ENCODE results near the gene DKC1. TPM values are rescaled to one million over a fixed set of nuclear protein-coding genes. Genes with fewer than 3 reads are reported as not detected.

Gene DKC1
- total and polyA plus RNA-seq, 4 donors, result 24.5 to 39.6 (median 33.2) TPM

DNA sequence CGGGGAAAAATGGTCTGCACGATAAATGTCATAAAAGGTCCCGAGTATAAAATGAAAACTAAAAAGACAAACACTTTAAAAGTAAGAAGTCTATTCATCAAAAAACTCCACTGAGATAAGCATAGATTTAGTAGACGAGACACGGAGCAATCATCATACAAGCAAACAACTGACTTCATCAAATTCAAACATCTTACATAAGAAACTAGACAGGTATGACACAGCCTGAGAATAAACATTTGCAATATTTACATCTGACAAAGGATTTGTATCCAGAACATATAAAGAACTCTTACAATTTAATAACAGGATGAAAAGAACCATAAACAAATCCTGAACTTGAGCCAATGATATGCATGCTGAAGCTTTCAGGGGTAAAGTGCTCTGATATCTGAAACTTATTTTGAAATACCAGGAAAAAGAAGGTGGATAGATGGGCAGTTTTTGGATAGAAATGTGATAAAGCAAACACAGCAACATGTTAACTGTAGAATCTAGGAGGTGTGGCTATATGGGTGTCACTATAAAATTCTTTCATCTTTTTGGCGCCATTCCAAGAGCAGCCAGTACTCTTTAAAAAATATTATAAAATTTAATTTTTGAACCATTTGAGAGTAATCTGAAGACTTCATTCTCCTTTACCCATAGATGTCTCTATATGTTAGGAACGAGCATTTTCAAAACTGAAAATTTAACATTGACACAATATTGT lies 30.6 kb downstream of the DKC1 start:
- Histone ChIP-seq H3K27me3 (ENCODE audit: control insufficient read depth in 3 of 3, insufficient read depth in 3 of 3, low read length in 2 of 3) (no peaks in the 10 kb centered on the region), H3K9me3 (ENCODE audit: control insufficient read depth in 4 of 4, insufficient read depth in 3 of 4, low read length in 3 of 4) (no peaks in the 10 kb centered on the region), H3K9ac (ENCODE audit: insufficient read depth in 1 of 2, low read length in 2 of 2) (no peak overlapping the region), H3K36me3 (ENCODE audit: control insufficient read depth in 4 of 4, insufficient read depth in 4 of 4, low read length in 4 of 4) (peaks cover 0 to 3% (median 0%) of the 10 kb centered on the region in 4 donors), H3K4me1 (ENCODE audit: control insufficient read depth in 5 of 5, insufficient read depth in 5 of 5, low read length in 5 of 5) (no peaks in the 10 kb centered on the region), H3K4me3 (no peak overlapping the region), H3K27ac (ENCODE audit: low read depth in 1 of 2, low read length in 1 of 2) (no peak overlapping the region)
- DNase-seq, result no peak
- WGBS, 2 donors, result 76 to 80% methylated on average over 7 of the region's 7 CpGs
- no peak for TF ChIP-seq CTCF (IDR thresholded peaks at IDR 0.05; ENCODE audit: control extremely low read depth, extremely low read depth)
- ATAC-seq (ENCODE audit: insufficient read depth, low FRiP score), result no peak

GRCh38 chrX:154795016-154795415 lies 32.4 kb downstream of the DKC1 start:
- no peak for DNase-seq
- 47 to 59% methylated on average over 2 of the region's 2 CpGs for WGBS, 2 donors
- ATAC-seq (ENCODE audit: insufficient read depth, low FRiP score), result no peak
- peaks cover 0 to 3% (median 0%) of the 10 kb centered on the region in 4 donors for H3K36me3 ChIP-seq (ENCODE audit: control insufficient read depth in 4 of 4, insufficient read depth in 4 of 4, low read length in 4 of 4)
- no peak overlapping the region for H3K9ac ChIP-seq (ENCODE audit: insufficient read depth in 1 of 2, low read length in 2 of 2)
- H3K9me3 ChIP-seq (ENCODE audit: control insufficient read depth in 4 of 4, insufficient read depth in 3 of 4, low read length in 3 of 4), result no peaks in the 10 kb centered on the region
- H3K4me1 ChIP-seq (ENCODE audit: control insufficient read depth in 5 of 5, insufficient read depth in 5 of 5, low read length in 5 of 5), result peaks cover under 1 to 9% (median 4%) of the 10 kb centered on the region in 5 donors
- no peak for TF ChIP-seq CTCF (IDR thresholded peaks at IDR 0.05; ENCODE audit: control extremely low read depth, extremely low read depth)
- H3K4me3 ChIP-seq, result no peak overlapping the region
- H3K27ac ChIP-seq (ENCODE audit: low read depth in 1 of 2, low read length in 1 of 2), result peak overlapping the region in 1 of 2 donors; percentile 4
- no peaks in the 10 kb centered on the region for H3K27me3 ChIP-seq (ENCODE audit: control insufficient read depth in 3 of 3, insufficient read depth in 3 of 3, low read length in 2 of 3)

GRCh38 chrX:154797006-154797405 lies 34.3 kb downstream of the DKC1 start:
- DNase-seq, result no peak
- H3K4me1 ChIP-seq (ENCODE audit: control insufficient read depth in 5 of 5, insufficient read depth in 5 of 5, low read length in 5 of 5), result peaks cover 3 to 14% (median 4%) of the 10 kb centered on the region in 5 donors
- H3K9ac ChIP-seq (ENCODE audit: insufficient read depth in 1 of 2, low read length in 2 of 2), result no peak overlapping the region
- no peak overlapping the region for H3K27ac ChIP-seq (ENCODE audit: low read depth in 1 of 2, low read length in 1 of 2)
- H3K27me3 ChIP-seq (ENCODE audit: control insufficient read depth in 3 of 3, insufficient read depth in 3 of 3, low read length in 2 of 3), result no peaks in the 10 kb centered on the region
- 71 to 77% methylated on average over 6 of the region's 6 CpGs for WGBS, 2 donors
- peaks cover 0 to 2% (median 0%) of the 10 kb centered on the region in 4 donors for H3K9me3 ChIP-seq (ENCODE audit: control insufficient read depth in 4 of 4, insufficient read depth in 3 of 4, low read length in 3 of 4)
- no peaks in the 10 kb centered on the region for H3K36me3 ChIP-seq (ENCODE audit: control insufficient read depth in 4 of 4, insufficient read depth in 4 of 4, low read length in 4 of 4)
- no peak for TF ChIP-seq CTCF (IDR thresholded peaks at IDR 0.05; ENCODE audit: control extremely low read depth, extremely low read depth)
- no peak for ATAC-seq (ENCODE audit: insufficient read depth, low FRiP score)
- H3K4me3 ChIP-seq, result no peak overlapping the region

Data from lung (tissue), 12 donors.